Endothelial cell (in vitro differentiated cells): ENCODE results near the gene ELP4. TPM values are rescaled to one million over a fixed set of nuclear protein-coding genes. Genes with fewer than 3 reads are reported as not detected.

ENCODE experiments used
- DNase-seq: peaks from one replicate; pipeline ENCODE4 v3.0.0; 2021; ENCODE audit warnings: low spot score
- H3K27ac Mint-ChIP-seq: one replicate; pipeline ENCODE4 v1.8.0; 2021; ENCODE audit warnings: mixed read lengths, inconsistent platforms; ENCODE audit not compliant: unreplicated experiment
- H3K27me3 Mint-ChIP-seq: one replicate; pipeline ENCODE4 v1.8.0; 2021; ENCODE audit warnings: mild to moderate bottlenecking, moderate library complexity, mixed read lengths, inconsistent platforms; ENCODE audit not compliant: unreplicated experiment
- H3K36me3 Mint-ChIP-seq: one replicate; pipeline ENCODE4 v1.8.0; 2021; ENCODE audit warnings: mild to moderate bottlenecking, low read depth, mixed read lengths, inconsistent platforms; ENCODE audit not compliant: unreplicated experiment
- H3K4me1 Mint-ChIP-seq: one replicate; pipeline ENCODE4 v1.8.0; 2021; ENCODE audit warnings: mild to moderate bottlenecking, mixed read lengths, inconsistent platforms; ENCODE audit not compliant: unreplicated experiment
- H3K4me3 Mint-ChIP-seq: one replicate; pipeline ENCODE4 v1.8.0; 2021; ENCODE audit warnings: mild to moderate bottlenecking, mixed read lengths, inconsistent platforms; ENCODE audit not compliant: unreplicated experiment
- H3K9me3 Mint-ChIP-seq: one replicate; pipeline ENCODE4 v1.8.0; 2021; ENCODE audit warnings: mixed read lengths, inconsistent platforms; ENCODE audit not compliant: unreplicated experiment
- CTCF ChIP-seq: fragments of 200-600 bp; sonication (generic); IDR thresholded peaks from one replicate; pipeline ENCODE4 v1.5.0; 2021; ENCODE audit warnings: antibody characterized with exemption; ENCODE audit not compliant: unreplicated experiment
- total RNA-seq: library from RNA; stranded (reverse); fragmentation: NEBNext Ultra II Directional; extraction: Animal tissue kit (Norgen Biotek cat#: 25700); gene quantifications from one replicate; pipeline ENCODE4 v1.2.1, GENCODE V29; 2021; ENCODE audit not compliant: unreplicated experiment

Gene ELP4
- total RNA-seq, 1 donor from 2014 or later, result 9.5 TPM

- DNase-seq, result no peak
- TF ChIP-seq CTCF, result no peak
- Mint-ChIP-seq H3K27me3 (peaks cover 58% of the 10 kb centered on the region), H3K27ac (no peak overlapping the region), H3K4me3 (peak overlapping the region; percentile 13), H3K36me3 (no peaks in the 10 kb centered on the region), H3K4me1 (peaks cover 49% of the 10 kb centered on the region), H3K9me3 (no peaks in the 10 kb centered on the region)
These were observed 291.1 kb downstream of the ELP4 start for GRCh38 chr11:31800398-31801265.

- TF ChIP-seq CTCF, result no peak
- Mint-ChIP-seq H3K27ac (no peak overlapping the region), H3K36me3 (no peaks in the 10 kb centered on the region), H3K4me1 (peaks cover 49% of the 10 kb centered on the region), H3K9me3 (no peaks in the 10 kb centered on the region), H3K4me3 (no peak overlapping the region), H3K27me3 (peaks cover 55% of the 10 kb centered on the region)
- DNase-seq, result no peak
These were observed 291.7 kb downstream of the ELP4 start for GRCh38 chr11:31801298-31801702.

GRCh38 chr11:31802000-31802551 is 292.5 kb downstream of the ELP4 start:
- Mint-ChIP-seq H3K27ac (no peak overlapping the region), H3K9me3 (no peaks in the 10 kb centered on the region), H3K36me3 (no peaks in the 10 kb centered on the region), H3K27me3 (peaks cover 59% of the 10 kb centered on the region), H3K4me3 (no peak overlapping the region), H3K4me1 (peaks cover 47% of the 10 kb centered on the region)
- no peak for DNase-seq
- no peak for TF ChIP-seq CTCF

- H3K36me3 Mint-ChIP-seq, result no peaks in the 10 kb centered on the region
- H3K4me1 Mint-ChIP-seq, result peaks cover 47% of the 10 kb centered on the region
- no peak for TF ChIP-seq CTCF
- H3K4me3 Mint-ChIP-seq, result no peak overlapping the region
- H3K9me3 Mint-ChIP-seq, result no peaks in the 10 kb centered on the region
- DNase-seq, result peak; percentile 6
- peaks cover 62% of the 10 kb centered on the region for H3K27me3 Mint-ChIP-seq
- H3K27ac Mint-ChIP-seq, result no peak overlapping the region
These were observed 293.0 kb downstream of the ELP4 start for GRCh38 chr11:31802609-31802989.
